SU-DHL-6 (cell line): ENCODE results near the gene MS4A10.

Experiments
- EZH2phosphoT487 ChIP-seq: fragments of 200-600 bp; sonication (generic), shearing (Covaris generic); conservative IDR thresholded peaks from 2 replicates; pipeline ENCODE4 v1.6.1; 2018; ENCODE audit warnings: mild to moderate bottlenecking, antibody characterized with exemption, low read length, moderate library complexity, mixed read lengths
- TF ChIP-seq, protein P1 (sequence below): fragments of 200-600 bp; sonication (generic); IDR thresholded peaks from one replicate; pipeline ENCODE4 v1.5.1; 2017; ENCODE audit warnings: antibody characterized with exemption, mild to moderate bottlenecking, low read length, moderate library complexity; ENCODE audit not compliant: insufficient read depth, poor library complexity, severe bottlenecking

DNA sequence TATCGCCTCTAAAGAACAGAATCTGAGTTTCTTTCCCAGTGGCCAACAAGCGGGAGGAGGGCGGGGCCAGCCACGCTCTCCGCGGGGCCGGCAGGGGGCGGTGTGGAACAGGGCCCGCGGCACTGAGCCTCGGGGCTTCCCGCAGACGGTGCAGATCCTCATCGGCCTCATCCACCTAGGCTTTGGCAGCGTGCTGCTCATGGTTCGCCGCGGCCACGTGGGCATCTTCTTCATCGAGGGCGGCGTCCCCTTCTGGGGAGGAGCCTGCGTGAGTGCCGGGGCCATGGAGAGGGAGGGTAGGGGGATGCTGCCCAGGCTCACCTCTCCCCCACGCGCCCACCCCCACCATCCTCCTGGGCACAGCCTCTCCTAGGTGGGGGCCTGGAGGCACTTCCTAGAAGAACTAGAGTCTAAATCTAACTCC lies 17.7 kb upstream of the MS4A10 start:
- TF ChIP-seq, protein P1, sequence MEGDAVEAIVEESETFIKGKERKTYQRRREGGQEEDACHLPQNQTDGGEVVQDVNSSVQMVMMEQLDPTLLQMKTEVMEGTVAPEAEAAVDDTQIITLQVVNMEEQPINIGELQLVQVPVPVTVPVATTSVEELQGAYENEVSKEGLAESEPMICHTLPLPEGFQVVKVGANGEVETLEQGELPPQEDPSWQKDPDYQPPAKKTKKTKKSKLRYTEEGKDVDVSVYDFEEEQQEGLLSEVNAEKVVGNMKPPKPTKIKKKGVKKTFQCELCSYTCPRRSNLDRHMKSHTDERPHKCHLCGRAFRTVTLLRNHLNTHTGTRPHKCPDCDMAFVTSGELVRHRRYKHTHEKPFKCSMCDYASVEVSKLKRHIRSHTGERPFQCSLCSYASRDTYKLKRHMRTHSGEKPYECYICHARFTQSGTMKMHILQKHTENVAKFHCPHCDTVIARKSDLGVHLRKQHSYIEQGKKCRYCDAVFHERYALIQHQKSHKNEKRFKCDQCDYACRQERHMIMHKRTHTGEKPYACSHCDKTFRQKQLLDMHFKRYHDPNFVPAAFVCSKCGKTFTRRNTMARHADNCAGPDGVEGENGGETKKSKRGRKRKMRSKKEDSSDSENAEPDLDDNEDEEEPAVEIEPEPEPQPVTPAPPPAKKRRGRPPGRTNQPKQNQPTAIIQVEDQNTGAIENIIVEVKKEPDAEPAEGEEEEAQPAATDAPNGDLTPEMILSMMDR, result no peak
- no peak for TF ChIP-seq EZH2phosphoT487
